MV-4-11 (cell line): ENCODE measurements around the gene TEX261.
"Not testable (repeated sequence)": the region's sequence is repeated elsewhere in the genome, so short reads cannot be mapped to it uniquely, and the experiment has no call there.

Source experiments
- DNase-seq: peaks from one replicate; lab custom pipeline; 2025; lab: John Stamatoyannopoulos, UW

Gene TEX261

DNA sequence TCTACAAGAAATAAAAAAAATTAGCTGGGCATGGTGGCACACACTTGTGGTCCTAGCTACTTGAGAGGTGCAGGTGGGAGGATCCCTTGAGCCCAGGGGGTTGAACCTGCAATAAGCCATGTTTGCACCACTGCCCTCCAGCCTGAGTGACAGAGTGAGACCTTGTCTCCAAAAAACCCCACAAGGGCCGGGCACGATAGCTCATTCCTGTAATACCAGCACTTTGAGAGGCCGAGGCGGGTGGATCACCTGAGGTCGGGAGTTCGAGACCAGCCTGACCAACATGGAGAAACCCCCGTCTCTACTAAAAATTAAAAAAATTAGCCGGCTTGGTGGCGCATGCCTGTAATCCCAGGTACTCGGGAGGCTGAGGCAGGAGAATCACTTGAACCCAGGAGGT is 5.3 kb upstream of the TEX261 start:
- not testable (repeated sequence) for DNase-seq

DNA sequence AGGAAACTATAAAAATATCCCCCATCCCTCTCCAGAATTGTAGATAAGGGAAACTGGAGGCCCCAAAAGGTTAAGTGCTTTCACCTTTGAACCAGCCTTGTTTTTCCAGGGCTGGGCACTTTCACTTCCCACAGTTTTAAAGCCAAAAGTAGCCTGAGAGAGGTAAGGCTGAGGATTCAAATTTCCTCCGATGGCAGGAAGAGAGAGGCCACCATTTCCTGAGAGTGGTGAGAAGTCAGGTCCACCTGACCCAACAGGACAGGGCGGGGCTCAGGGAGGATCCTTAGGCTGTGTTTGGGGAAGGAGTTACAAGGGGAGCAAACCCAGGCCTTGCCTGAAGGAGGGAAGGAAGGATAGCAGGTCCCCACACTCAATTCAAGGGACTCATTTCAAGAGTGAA is 4.7 kb upstream of the TEX261 start:
- peak; percentile 31 for DNase-seq

DNA sequence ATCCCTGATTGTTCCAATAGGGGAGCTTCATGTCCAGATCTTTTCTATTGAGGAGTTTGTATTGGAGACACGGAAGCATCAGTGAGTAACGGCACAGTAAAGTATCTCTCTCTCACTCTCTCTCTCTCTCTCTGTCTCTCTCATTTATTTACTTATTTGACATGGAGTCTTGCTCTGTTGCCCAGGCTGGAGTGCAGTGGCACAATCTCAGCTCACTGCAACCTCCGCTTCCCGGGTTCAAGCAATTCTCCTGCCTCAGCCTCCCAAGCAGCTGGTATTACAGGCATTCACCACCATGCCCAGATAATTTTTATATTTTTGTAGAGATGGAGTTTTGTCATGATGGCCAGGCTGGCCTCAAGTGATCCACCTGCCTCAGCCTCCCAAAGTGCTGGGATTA is 4.2 kb upstream of the TEX261 start:
- not testable (repeated sequence) for DNase-seq

GRCh38 chr2:70995426-70995729 is 705 bp upstream of the TEX261 start:
- DNase-seq = peak; percentile 21

DNA sequence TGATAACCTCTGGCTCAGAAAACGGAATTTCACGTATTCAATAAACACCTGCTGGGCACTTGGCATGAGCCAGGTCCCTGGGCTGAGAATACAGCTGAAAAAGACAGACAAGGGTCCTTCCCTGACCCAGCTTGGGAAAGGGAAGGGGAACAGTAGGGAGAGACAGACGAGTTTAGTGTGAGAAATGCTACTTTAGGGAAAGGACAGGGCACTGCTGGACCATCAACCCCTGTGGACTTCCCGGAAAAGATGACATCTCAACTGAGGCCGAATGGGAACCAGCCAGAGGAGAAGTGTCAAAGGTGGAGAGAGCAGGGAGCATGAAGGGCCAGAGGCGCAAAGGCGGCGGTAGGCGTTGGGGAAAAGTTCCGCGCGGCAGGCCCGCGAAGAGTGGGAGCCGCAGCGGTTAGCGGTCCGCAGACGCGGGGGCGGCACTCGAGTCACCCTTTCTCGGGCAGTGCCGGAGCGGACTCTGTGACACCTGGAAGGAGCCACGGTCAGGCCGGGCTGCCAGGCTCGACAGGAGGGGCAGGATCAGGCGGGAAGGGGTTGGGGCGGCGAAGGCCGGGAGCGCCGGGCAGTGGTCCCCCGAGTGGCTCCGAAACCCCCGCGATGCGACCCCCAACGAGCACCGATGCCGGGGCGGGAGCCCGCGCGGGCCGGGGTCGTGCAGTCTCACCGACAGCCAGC is 519 bp downstream of the TEX261 start:
- no peak for DNase-seq

DNA sequence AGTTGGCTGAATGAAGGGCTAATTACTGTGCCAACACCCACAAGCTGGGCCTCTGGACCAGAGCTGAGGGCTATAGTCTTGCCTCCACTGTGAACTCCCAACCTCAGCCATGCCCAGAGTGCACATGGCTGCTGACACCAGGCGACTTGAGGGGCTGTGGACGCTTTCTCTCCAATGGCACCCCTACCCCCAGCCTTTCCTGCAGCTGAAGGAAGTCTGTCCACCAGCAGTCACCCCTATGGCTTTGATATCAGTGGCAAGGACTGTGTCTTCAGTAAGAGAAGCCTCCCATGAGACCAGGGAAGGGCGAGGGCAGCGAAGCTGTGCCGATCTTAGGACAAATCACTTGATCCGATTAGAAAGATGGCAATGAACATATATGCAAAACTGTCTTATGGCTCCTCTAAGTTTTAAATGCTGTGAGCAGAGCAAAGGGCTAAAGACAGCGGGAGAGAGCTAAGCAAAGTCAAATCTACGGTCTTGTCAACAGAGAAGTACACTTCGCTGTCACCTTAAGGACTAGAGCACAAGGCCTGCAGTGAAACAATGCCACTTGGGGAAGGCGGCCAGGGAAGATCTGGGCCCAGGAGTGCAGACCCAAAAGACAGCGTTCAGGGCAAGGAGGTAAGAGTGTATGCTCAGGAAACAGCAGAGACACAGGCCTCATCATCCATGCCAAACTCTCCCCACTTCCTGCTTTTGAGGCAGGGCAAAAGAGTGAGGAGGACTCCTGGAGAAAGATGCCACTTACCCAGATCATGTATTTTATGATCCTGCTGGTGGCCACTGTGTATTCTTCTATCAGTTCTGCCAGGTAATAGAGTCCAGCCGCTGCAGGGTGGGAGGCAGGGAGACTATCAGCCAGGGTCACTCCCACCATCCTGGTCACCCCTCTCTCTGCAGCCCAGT is 1.5 kb downstream of the TEX261 start:
- DNase-seq = no peak

DNA sequence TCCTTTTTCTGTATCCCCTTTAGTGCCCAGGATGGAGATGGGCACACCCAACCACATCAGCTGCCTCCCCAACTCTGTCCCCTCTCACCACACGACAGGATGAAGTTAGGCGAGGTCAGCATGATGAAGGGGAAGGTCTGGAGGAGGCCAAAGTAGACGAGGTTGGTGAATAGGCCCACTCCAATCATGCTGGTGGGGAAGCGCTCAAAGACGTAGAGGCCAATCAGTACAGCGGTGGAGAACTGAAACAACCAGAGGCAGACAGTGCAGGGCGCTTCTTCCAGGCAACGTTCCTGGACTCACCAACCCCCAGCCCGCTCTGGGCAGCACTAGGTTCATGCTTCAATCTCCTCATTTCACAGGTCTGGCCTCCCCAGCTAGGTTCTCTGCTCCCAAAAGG is 2.9 kb downstream of the TEX261 start:
- DNase-seq = no peak

GRCh38 chr2:70991142-70991541 is 3.5 kb downstream of the TEX261 start:
- DNase-seq = no peak

DNA sequence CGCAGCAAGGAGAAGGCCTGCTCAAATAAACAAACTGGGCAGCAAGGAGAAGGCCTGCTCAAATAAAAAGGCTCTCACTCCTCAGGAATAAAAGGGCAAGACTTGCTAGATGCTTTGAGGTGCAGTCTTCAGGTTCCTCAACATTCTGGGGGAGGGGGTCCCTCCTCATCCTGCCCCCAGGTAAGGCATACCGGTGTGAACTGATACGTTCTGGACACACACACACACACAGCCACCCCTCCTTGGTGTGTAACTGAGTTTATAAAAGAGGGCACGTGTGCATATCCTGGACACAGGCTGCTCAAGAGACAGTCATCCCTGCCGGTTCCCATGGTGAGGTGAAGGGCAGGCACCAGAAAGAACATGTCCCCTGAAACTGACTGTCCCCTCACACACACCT is 4.5 kb downstream of the TEX261 start:
- no peak for DNase-seq

DNA sequence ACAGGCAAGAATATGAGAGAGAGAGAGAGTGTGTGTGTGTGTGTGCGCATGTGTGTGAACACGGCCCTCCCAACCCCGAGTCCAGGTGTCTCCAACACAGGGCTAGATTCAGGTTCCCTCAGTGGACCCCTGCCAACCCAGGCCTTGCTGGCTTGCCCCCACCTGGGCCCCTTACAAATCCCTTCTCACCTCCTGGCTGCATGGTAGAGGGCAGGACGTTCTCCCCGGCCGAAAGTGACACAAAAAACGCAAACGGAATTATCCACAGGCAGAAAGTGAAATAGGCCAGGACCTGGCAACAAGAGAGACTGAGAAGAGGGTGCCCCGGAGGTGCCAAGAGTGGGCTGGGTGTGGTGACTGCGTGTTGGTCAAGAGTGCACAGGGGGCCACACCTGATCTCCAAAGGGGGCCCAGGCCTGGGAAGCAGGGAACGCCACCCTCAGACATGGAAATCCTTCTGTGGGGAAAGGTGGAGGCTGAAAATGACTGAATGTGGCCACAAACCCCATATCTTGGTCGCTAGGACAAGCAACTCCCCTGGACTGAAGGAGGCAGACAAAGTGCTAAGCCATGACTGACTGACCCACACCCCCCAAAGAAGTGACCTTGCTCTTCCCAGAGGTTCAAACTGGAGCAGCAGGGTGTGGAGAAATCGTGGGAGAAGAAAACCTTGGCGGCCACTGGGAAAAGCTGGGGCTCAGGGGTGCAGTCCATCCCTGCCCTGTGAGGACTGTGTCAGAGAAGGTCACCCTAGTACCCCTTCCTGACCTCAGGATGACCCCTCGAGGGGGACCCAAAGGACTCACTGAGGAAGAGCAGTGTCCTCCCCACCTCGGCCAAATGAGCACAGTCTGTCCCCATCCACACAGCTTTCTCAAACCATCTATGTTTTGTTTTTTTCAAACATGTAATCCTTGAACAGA is 5.7 kb downstream of the TEX261 start:
- DNase-seq = no peak

DNA sequence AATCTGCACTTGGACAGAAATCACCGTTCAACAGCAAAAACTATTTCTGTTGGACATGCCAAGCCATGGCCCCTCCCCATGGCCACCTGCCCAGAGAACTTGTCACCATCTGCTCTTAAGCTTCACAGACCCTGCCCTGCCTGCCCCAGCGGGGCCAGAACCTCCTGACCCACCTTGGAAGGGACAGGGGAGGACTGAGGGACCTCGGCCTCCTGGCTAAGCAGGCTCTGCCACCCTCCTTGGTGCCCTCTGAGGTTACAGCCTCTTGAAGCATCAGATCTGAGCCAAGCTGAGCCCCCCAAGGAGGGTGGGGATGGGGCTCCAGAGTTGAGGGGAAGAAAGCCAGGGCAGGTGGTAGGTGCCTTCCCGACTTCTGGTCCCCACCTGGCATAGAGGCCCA is 6.5 kb downstream of the TEX261 start:
- no peak for DNase-seq

- no peak for DNase-seq
Observed at GRCh38 chr2:70987386-70987785, 7.3 kb downstream of the TEX261 start.

DNA sequence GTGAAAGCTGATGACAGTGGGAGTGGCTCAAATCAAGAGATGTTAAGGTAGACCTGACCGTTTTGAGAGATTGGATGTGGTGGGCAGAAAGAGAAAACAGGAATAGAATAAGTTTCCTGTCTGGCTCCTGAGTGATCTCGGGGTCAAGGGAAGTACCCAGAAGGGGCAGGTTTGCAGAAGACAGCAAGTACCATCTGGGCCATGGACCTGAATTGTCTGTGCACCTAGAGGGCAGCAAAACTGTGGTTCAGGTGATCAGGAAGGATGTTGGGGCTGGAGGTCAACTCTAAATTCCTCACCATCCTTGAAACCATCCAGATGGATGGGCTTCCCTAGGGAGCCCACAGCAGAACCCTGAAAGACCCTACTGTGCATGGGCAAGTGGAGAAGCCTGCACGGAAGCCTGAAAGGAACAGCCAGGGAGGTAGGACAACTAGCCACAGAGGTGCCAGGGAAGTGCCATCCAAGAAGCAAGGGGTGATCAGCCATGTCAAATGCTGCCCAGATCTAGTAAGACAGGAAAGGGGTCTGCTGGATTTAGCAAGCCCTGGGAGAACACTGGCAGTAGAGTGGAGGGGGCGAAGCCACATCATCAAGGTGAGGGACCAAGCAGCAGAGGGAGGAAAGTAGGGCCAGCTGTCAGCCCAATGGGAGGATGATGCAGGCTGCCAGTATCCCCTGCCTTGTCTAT is 8.0 kb downstream of the TEX261 start:
- no peak for DNase-seq

- no peak for DNase-seq
Observed at GRCh38 chr2:70985956-70986355, 8.7 kb downstream of the TEX261 start.

- DNase-seq = no peak
Observed at GRCh38 chr2:70985283-70985688, 9.4 kb downstream of the TEX261 start.

DNA sequence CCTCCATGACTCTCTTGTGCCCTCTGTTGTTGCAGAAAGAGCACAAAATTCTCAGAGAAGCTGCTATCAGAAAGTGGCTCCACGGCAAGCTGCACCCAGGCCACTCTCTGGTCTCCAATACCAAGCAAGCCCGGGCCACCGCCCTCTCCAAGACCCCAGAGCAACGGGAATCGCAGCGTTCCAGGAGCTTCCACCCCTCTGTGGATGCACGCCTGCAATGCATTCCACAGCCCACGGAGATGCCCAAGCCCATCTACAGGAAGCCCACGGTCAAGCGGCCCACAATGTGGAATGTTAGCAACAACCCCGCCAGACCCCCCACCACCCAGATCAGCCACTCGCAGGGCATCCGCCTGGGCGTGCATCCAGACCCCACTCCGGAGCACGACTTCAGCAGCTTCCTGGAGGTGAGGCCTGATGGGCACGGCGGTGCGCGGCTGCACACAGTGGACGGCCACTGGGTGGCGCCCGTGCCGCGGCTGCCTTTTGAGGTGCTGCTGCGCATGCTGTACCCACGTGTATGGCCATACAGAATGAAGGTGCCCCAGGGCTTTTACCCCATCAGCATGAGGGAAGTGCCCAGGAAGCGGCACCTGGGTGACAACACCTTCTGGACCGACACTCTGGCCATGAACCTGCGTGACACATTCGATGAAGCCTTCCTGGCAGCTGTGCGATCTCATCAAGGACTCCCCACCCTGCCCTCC is 9.9 kb downstream of the TEX261 start:
- peak; percentile 38 for DNase-seq

GRCh38 chr2:70984228-70984575 is 10.5 kb downstream of the TEX261 start:
- no peak for DNase-seq

- no peak for DNase-seq
Observed at GRCh38 chr2:70983506-70984227, 11.0 kb downstream of the TEX261 start.

DNA sequence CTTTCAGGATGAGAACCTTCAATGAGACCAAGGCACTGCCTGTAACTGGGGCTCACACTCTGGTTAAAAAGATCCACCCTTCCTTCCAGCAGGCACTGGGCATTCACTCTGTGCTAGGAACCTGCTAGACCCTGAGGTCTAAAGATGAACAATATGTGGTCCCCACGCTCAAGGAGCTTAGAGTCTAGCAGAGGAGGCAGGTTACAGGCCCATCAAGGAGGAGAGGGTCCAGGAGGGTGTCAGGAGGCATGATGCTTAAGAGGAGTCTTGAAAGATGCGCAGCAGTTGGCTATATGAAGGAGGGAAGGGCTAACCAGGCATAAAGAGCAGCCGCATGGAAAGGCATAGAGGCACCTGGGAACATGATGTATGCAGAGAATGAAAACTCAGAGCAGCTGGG is 11.7 kb downstream of the TEX261 start:
- no peak for DNase-seq
